Adrenal gland (tissue), 5 donors: ENCODE data around the gene FAM120B.

ENCODE experiments used
- CTCF ChIP-seq, 6 experiments: fragments of 450-650 bp in 4 of 6; fragments of 200-600 bp in 2 of 6; sonication (generic) in 1 of 6; IDR thresholded peaks; 1 replicate in 5 of 6; 2 replicates in 1 of 6; pipeline versions ENCODE4 v1.5.1 to v1.8.0; 2016 to 2021; ENCODE audit warnings: antibody characterized with exemption in 6 of 6, mild to moderate bottlenecking in 2 of 6, moderate library complexity in 1 of 6
- POLR2A ChIP-seq, 2 donors: fragments of 450-650 bp; IDR thresholded peaks; one replicate each; pipeline ENCODE4 v1.6.1; 2017; ENCODE audit warnings: antibody characterized with exemption in 2 of 2, mild to moderate bottlenecking in 2 of 2, moderate library complexity in 1 of 2
- donor health status: DM: no; HTN: no; CAD: no.

- TF ChIP-seq CTCF (IDR thresholded peaks at IDR 0.05) (no peak), POLR2A (IDR thresholded peaks at IDR 0.05) (no peak)
Observed at GRCh38 chr6:170289951-170290295, 16.6 kb upstream of the FAM120B start.
